Measurements from ENCODE around the gene HVCN1.
"Not testable (repeated sequence)": the region's sequence is repeated elsewhere in the genome, so short reads cannot be mapped to it uniquely, and the experiment has no call there.

The HVCN1 gene

GRCh38 chr12:110731479-110731878, 42.6 kb upstream of the HVCN1 start:
- no peak for TF ChIP-seq CTCF (conservative IDR thresholded peaks at IDR 0.05; ENCODE audit: low read depth)
- no peak for DNase-seq (ENCODE audit: low spot score)
- POLR2A ChIA-PET (ENCODE audit: low non-redundant PET): no interaction called here
- H3K27ac ChIP-seq: no peak overlapping the region
- CTCF ChIA-PET: interaction anchor here (0.6 kb wide), 1 partner anchor 114 kb away, joined by 3 read pairs; no protein-coding TSS in a partner anchor

- H3K27ac ChIP-seq: no peak overlapping the region
- POLR2A ChIA-PET (ENCODE audit: low non-redundant PET): interaction anchor here (0.7 kb wide), 1 partner anchor 117 kb away, joined by 3 read pairs; no protein-coding TSS in a partner anchor
- CTCF ChIA-PET: interaction anchor here (0.6 kb wide), 1 partner anchor 159 kb away, joined by 3 read pairs; no protein-coding TSS in a partner anchor
- TF ChIP-seq CTCF (conservative IDR thresholded peaks at IDR 0.05; ENCODE audit: low read depth): no peak
- DNase-seq (ENCODE audit: low spot score): no peak
Observed at GRCh38 chr12:110728628-110729027, 39.7 kb upstream of the HVCN1 start.

GRCh38 chr12:110726708-110727369, 37.9 kb upstream of the HVCN1 start:
- no peak for TF ChIP-seq CTCF (conservative IDR thresholded peaks at IDR 0.05; ENCODE audit: low read depth)
- CTCF ChIA-PET: interaction anchor here (1.1 kb wide), 1 partner anchor 277 kb away, joined by 3 read pairs; the partner anchor contains the start of gene ARPC3

GRCh38 chr12:110726028-110726427, 37.1 kb upstream of the HVCN1 start:
- ChIA-PET CTCF (no interaction called here), POLR2A (ENCODE audit: low non-redundant PET) (no interaction called here)
- DNase-seq (ENCODE audit: low spot score): no peak
- no peak for TF ChIP-seq CTCF (conservative IDR thresholded peaks at IDR 0.05; ENCODE audit: low read depth)
- H3K27ac ChIP-seq: no peak overlapping the region

More at GRCh38 chr12:110726708-110727369, 37.9 kb upstream of the HVCN1 start:
- H3K27ac ChIP-seq: no peak overlapping the region
- POLR2A ChIA-PET (ENCODE audit: low non-redundant PET): no interaction called here
- no peak for DNase-seq (ENCODE audit: low spot score)

- ChIA-PET CTCF (no interaction called here), POLR2A (ENCODE audit: low non-redundant PET) (no interaction called here)
- DNase-seq (ENCODE audit: low spot score): no peak
- H3K27ac ChIP-seq: no peak overlapping the region
- TF ChIP-seq CTCF (conservative IDR thresholded peaks at IDR 0.05; ENCODE audit: low read depth): no peak
Observed at GRCh38 chr12:110725267-110725666, 36.4 kb upstream of the HVCN1 start.

GRCh38 chr12:110722892-110723291, 34.0 kb upstream of the HVCN1 start:
- H3K27ac ChIP-seq; POLR2A ChIA-PET (ENCODE audit: low non-redundant PET); DNase-seq (ENCODE audit: low spot score); CTCF ChIA-PET: not testable (repeated sequence)

- POLR2A ChIA-PET (ENCODE audit: low non-redundant PET): no interaction called here
- no peak for TF ChIP-seq CTCF (conservative IDR thresholded peaks at IDR 0.05; ENCODE audit: low read depth)
- CTCF ChIA-PET: interaction anchor here (0.6 kb wide), 1 partner anchor 103 kb away, joined by 3 read pairs; no protein-coding TSS in a partner anchor
- DNase-seq (ENCODE audit: low spot score): no peak
- H3K27ac ChIP-seq: no peak overlapping the region
Observed at GRCh38 chr12:110721570-110721969, 32.7 kb upstream of the HVCN1 start.
